ENCODE data around the gene MATN1.

MATN1 gene

DNA sequence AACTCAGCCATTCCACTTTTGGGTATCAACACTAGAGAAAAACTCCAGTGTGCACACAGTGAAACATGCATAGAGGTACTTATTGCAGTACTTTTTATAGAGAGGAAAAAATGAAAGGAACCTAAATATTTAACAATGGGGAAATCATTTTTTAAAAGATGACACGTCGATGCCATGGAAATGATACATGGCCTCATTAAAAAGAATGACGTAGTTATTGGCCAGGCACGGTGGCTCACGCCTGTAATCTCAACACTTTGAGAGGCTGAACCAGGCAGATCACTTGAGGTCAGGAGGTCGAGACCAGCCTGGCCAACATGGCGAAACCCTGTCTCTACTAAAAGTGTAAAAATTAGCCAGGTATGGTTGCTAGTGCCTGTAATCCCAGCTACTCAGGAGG, 42.5 kb downstream of the MATN1 start:
- TF ChIP-seq ZFX (IDR thresholded peaks at IDR 0.05; ENCODE audit: borderline replicate concordance), result no peak
- TF ChIP-seq, protein P1, sequence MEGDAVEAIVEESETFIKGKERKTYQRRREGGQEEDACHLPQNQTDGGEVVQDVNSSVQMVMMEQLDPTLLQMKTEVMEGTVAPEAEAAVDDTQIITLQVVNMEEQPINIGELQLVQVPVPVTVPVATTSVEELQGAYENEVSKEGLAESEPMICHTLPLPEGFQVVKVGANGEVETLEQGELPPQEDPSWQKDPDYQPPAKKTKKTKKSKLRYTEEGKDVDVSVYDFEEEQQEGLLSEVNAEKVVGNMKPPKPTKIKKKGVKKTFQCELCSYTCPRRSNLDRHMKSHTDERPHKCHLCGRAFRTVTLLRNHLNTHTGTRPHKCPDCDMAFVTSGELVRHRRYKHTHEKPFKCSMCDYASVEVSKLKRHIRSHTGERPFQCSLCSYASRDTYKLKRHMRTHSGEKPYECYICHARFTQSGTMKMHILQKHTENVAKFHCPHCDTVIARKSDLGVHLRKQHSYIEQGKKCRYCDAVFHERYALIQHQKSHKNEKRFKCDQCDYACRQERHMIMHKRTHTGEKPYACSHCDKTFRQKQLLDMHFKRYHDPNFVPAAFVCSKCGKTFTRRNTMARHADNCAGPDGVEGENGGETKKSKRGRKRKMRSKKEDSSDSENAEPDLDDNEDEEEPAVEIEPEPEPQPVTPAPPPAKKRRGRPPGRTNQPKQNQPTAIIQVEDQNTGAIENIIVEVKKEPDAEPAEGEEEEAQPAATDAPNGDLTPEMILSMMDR (IDR thresholded peaks at IDR 0.05), result no peak
- H3K27ac ChIP-seq, result no peak overlapping the region

DNA sequence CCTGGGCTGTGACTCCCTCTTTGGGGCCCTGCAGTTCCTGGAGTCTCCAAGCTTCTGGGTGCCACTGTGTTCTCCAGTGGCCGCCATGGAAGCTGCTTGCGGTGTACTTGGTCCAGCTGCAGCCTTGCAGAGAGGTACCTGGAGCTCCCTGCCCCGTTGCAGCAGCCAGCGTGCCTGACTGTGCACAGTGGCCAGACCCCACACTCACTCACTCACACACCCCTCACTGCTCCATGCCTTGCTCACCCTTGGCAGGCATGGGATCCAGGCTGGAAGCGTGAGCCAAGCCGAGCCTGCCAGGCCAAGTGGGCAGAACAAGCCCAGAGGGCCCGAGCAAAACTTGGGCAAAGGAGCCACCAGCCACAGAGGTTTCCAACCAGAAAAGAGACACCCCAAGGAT, 43.0 kb downstream of the MATN1 start:
- no peak overlapping the region for H3K27ac ChIP-seq

DNA sequence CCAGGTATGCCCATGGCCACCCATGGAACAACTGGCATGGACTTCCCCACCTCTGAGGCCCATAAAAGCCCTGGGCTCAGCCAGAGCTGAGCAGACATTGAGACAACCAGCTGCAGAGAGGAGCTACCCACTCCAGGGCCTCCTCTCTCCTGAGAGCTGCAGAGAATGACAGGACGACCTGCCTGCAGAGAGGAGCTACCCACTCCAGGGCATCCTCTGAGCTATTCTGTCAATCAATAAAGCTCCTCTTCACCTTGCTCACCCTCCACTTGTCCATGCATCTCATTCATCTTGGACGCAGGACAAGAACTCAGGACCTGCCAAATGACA, 43.4 kb downstream of the MATN1 start:
- TF ChIP-seq, protein P1 (IDR thresholded peaks at IDR 0.05), result no peak
- TF ChIP-seq ZFX (IDR thresholded peaks at IDR 0.05; ENCODE audit: borderline replicate concordance), result no peak
- H3K27ac ChIP-seq, result no peak overlapping the region

More for the DNA sequence above, 43.0 kb downstream of the MATN1 start:
- TF ChIP-seq, protein P1 (IDR thresholded peaks at IDR 0.05), result no peak
- no peak for TF ChIP-seq ZFX (IDR thresholded peaks at IDR 0.05; ENCODE audit: borderline replicate concordance)

DNA sequence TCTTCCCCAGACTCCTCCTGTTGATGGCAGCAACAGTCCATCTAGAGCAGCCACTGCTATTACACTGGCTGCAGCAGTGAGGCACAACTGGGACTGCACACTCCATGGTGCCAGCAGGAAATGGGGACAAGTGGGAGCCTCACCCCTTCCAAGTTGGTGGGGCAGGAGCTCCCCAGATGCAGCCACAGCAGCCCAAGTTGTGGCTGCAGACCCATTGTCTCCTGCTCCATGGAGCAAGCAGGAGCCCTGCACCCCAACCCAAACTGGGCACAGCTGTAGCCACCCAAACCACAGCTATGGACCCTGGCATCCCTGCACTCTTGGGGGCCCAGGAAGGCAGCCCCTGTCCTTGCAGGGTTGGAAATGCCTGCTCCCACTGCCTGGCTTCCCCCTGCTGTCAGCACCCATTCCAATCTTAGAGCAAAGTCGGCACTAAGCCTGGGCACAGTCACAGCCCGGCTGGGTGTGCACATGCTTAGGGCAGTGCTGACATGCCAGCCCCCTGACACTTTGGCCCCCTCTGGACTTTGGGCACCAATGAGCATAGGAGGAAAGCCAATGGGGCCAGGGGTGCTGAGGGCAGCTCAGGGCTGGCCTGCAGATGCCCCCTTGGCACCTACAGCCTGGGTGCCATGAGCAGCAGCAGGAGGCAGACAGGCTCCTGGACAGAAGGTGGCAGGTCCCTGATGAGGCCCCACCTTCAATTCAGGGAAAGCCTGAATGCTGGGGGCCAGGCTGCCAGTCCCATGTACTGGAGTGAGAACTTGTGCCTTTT, 44.0 kb downstream of the MATN1 start:
- no peak overlapping the region for H3K27ac ChIP-seq
- no peak for TF ChIP-seq ZFX (IDR thresholded peaks at IDR 0.05; ENCODE audit: borderline replicate concordance)
- TF ChIP-seq, protein P1 (IDR thresholded peaks at IDR 0.05), result no peak

DNA sequence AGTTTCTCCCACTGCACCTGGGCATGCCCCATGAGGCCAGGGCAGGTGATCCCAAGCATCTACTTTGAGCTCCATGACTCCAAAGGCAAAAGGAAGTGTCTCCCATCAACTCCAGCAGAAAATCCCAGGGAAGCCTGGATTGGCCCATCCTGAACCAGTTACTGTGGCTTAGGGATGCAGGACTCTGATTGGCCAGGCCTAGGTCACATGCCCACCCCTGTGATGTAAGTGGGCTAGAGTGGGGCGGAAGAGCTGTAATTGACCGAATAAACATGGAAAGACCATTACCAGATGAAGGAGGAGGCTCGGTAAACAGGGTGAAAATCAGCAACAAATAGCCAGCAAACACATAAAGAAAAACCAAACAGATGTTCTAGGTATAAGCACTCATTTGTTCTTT, 45.2 kb downstream of the MATN1 start:
- H3K27ac ChIP-seq, result no peak overlapping the region
- TF ChIP-seq ZFX (IDR thresholded peaks at IDR 0.05; ENCODE audit: borderline replicate concordance), result no peak
- TF ChIP-seq, protein P1 (IDR thresholded peaks at IDR 0.05), result no peak

DNA sequence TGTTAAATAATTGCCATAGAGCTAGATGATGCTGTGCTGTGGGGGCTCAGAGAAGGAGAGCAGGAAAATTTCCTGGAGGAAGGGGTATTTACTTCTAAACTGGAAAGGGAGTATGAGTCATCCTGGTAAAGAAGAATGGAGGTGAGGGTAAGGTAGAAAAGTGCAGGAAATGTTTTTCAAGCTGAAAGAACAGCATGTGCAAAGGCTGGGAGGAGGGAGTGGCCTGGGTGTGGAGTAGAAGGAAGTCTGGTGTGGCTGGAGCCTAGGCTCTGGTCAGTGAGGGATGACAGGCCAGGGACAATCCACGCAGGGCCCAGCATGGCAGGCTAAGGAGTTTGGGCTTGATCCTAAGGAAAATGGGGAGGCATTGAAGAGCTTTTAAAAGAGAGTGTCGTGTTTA, 45.9 kb downstream of the MATN1 start:
- H3K27ac ChIP-seq, result no peak overlapping the region
- TF ChIP-seq, protein P1 (IDR thresholded peaks at IDR 0.05), result no peak
- no peak for TF ChIP-seq ZFX (IDR thresholded peaks at IDR 0.05; ENCODE audit: borderline replicate concordance)

DNA sequence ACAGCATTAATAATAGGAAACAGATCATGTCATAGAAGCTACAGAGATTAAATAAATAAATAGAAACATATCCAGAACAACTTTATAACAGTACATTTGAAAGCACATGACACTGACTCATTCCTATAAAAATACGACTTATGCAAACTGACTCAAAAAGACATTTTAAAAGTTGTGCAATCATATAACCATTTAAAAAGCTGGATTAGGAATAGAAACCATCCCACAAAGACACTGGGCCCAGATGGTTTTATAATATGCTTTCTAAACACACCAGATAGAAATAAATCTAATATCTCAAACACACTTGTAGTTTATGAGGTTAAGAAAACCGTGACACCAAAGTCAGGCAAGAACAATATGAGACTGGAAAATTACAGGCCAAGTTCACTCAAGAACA, 47.6 kb downstream of the MATN1 start:
- no peak for TF ChIP-seq ZFX (IDR thresholded peaks at IDR 0.05; ENCODE audit: borderline replicate concordance)
- TF ChIP-seq, protein P1 (IDR thresholded peaks at IDR 0.05), result no peak
- no peak overlapping the region for H3K27ac ChIP-seq

Data from 22Rv1 (cell line).